HFFc6 (cell line): ENCODE measurements around the gene CHRM4. TPM values are rescaled to one million over a fixed set of nuclear protein-coding genes. Genes with fewer than 3 reads are reported as not detected.
"Not testable (repeated sequence)": the region's sequence is repeated elsewhere in the genome, so short reads cannot be mapped to it uniquely, and the experiment has no call there.

Experiments used
- DNase-seq: peaks from one replicate; pipeline ENCODE4 v3.0.0-alpha.2; 2018
- H3K27ac Mint-ChIP-seq: 2 replicates; pipeline ENCODE4 v1.8.0; 2020; ENCODE audit warnings: mild to moderate bottlenecking, mixed read lengths
- H3K27me3 Mint-ChIP-seq: 2 replicates; pipeline ENCODE4 v1.8.0; 2021; ENCODE audit warnings: mild to moderate bottlenecking, moderate library complexity, mixed read lengths; ENCODE audit not compliant: insufficient read depth
- H3K36me3 Mint-ChIP-seq: 2 replicates; pipeline ENCODE4 v1.8.0; 2021; ENCODE audit warnings: low read depth, mixed read lengths
- H3K4me1 Mint-ChIP-seq: 2 replicates; pipeline ENCODE4 v1.8.0; 2020; ENCODE audit warnings: low read depth, mixed read lengths
- H3K4me3 Mint-ChIP-seq: 2 replicates; pipeline ENCODE4 v1.8.0; 2020; ENCODE audit warnings: mild to moderate bottlenecking, moderate library complexity, mixed read lengths
- H3K9me3 Mint-ChIP-seq: 2 replicates; pipeline ENCODE4 v1.8.0; 2020; ENCODE audit warnings: mild to moderate bottlenecking, mixed read lengths
- CTCF ChIP-seq: fragments of 200-600 bp; sonication (generic); IDR thresholded peaks from 2 replicates; pipeline ENCODE4 v1.5.0; 2021; ENCODE audit warnings: antibody characterized with exemption, mild to moderate bottlenecking
- total RNA-seq, 6 experiments: library from RNA; stranded (reverse); fragmentation: NEBNext Ultra II Directional; extraction: Animal tissue kit (Norgen Biotek cat#: 25700); gene quantifications; 2 replicates in 1 of 6; 3 replicates in 5 of 6; pipeline ENCODE4 v1.2.3, GENCODE V29; 2021

Gene CHRM4
- total RNA-seq, 6 experiments from 2014 or later, result not detected

GRCh38 chr11:46381048-46381818, 10.3 kb downstream of the CHRM4 start, which contains the start of gene MDK:
Gene MDK (plus strand): TSS chr11:46381669. CDS start chr11:46382058, 389 bp downstream.
- peak within 1 kb of the TSS; percentile 42; the same call in 1 of the 2 replicates for H3K27ac Mint-ChIP-seq
- TF ChIP-seq CTCF, result no peak
- H3K4me1 Mint-ChIP-seq, result peaks cover 4% of the 10 kb centered on the region
- no peaks in the 10 kb centered on the region for H3K9me3 Mint-ChIP-seq
- no peaks in the 10 kb centered on the region for H3K36me3 Mint-ChIP-seq
- H3K4me3 Mint-ChIP-seq, result peak within 1 kb of the TSS; percentile 80
- peaks cover 13% of the 10 kb centered on the region for H3K27me3 Mint-ChIP-seq
- DNase-seq, result no peak

GRCh38 chr11:46380340-46381047, 11.1 kb downstream of the CHRM4 start:
- Mint-ChIP-seq H3K27ac (peak overlapping the region; percentile 42; the same call in 1 of the 2 replicates), H3K4me3 (peak overlapping the region; percentile 80), H3K4me1 (no peaks in the 10 kb centered on the region), H3K9me3 (no peaks in the 10 kb centered on the region), H3K36me3 (no peaks in the 10 kb centered on the region), H3K27me3 (peaks cover 13% of the 10 kb centered on the region)
- DNase-seq, result no peak
- no peak for TF ChIP-seq CTCF

GRCh38 chr11:46379482-46380293, 11.9 kb downstream of the CHRM4 start:
- H3K4me1 Mint-ChIP-seq, H3K27ac Mint-ChIP-seq, H3K4me3 Mint-ChIP-seq, H3K9me3 Mint-ChIP-seq, DNase-seq, H3K36me3 Mint-ChIP-seq: not testable (repeated sequence)
- peaks cover 13% of the 10 kb centered on the region for H3K27me3 Mint-ChIP-seq

- no peaks in the 10 kb centered on the region for H3K36me3 Mint-ChIP-seq
- no peak for TF ChIP-seq CTCF
- H3K27ac Mint-ChIP-seq, result no peak overlapping the region
- DNase-seq, result no peak
- no peak overlapping the region for H3K4me3 Mint-ChIP-seq
- no peaks in the 10 kb centered on the region for H3K9me3 Mint-ChIP-seq
- peaks cover 13% of the 10 kb centered on the region for H3K27me3 Mint-ChIP-seq
- no peaks in the 10 kb centered on the region for H3K4me1 Mint-ChIP-seq
These were observed 12.6 kb downstream of the CHRM4 start for GRCh38 chr11:46378811-46379481.

- no peak for DNase-seq
- Mint-ChIP-seq H3K4me1 (no peaks in the 10 kb centered on the region), H3K4me3 (no peak overlapping the region), H3K9me3 (no peaks in the 10 kb centered on the region), H3K27me3 (peaks cover 13% of the 10 kb centered on the region), H3K36me3 (no peaks in the 10 kb centered on the region), H3K27ac (no peak overlapping the region)
- TF ChIP-seq CTCF, result no peak
These were observed 13.3 kb downstream of the CHRM4 start for GRCh38 chr11:46378296-46378695.
